Stomach (tissue), 9 donors: ENCODE data around the gene PLEKHH2. TPM values are rescaled to one million over a fixed set of nuclear protein-coding genes. Genes with fewer than 3 reads are reported as not detected.

ENCODE experiments used
- DNase-seq, 2 donors: peaks; one replicate each; pipeline versions ENCODE4 v3.0.0 to v3.0.0-alpha.2; 2013 to 2019
- H3K27ac ChIP-seq, 5 donors: fragments of 200-600 bp in 4 of 5; sonication (generic) in 4 of 5; one replicate each; pipeline ENCODE4 v1.5.1; 2013 to 2019; ENCODE audit warnings: mild to moderate bottlenecking in 1 of 5, moderate library complexity in 1 of 5
- H3K27me3 ChIP-seq, 3 donors: fragments of 200-600 bp; sonication (generic); one replicate each; pipeline ENCODE4 v1.5.1; 2017 to 2019; ENCODE audit warnings: mixed run types in 1 of 3
- H3K36me3 ChIP-seq, 4 donors: fragments of 200-600 bp; sonication (generic); 1 replicate in 3 of 4; 2 replicates in 1 of 4; pipeline ENCODE4 v1.5.1; 2016 to 2019
- H3K4me1 ChIP-seq, 4 donors: fragments of 200-600 bp; sonication (generic); one replicate each; pipeline ENCODE4 v1.5.1; 2016 to 2019
- H3K4me3 ChIP-seq, 4 donors: fragments of 200-600 bp; sonication (generic) in 3 of 4; one replicate each; pipeline ENCODE4 v1.5.1; 2016 to 2019; ENCODE audit warnings: mild to moderate bottlenecking in 1 of 4
- H3K9me3 ChIP-seq, 4 donors: fragments of 200-600 bp; sonication (generic); one replicate each; pipeline ENCODE4 v1.5.1; 2016 to 2019
- CTCF ChIP-seq, 7 experiments: fragments of 450-650 bp in 4 of 7; fragments of 200-600 bp in 3 of 7; sonication (generic) in 3 of 7; IDR thresholded peaks; one replicate each; pipeline ENCODE4 v1.5.1; 2016 to 2019; ENCODE audit warnings: antibody characterized with exemption in 7 of 7, control low read depth in 2 of 7, mild to moderate bottlenecking in 1 of 7
- EP300 ChIP-seq: sonication (generic); formaldehyde crosslinking; IDR thresholded peaks from one replicate; pipeline ENCODE4 v1.6.1; 2017; ENCODE audit warnings: antibody characterized with exemption
- POLR2A ChIP-seq, 4 donors: fragments of 450-650 bp; IDR thresholded peaks; one replicate each; pipeline ENCODE4 v1.6.1; 2016; ENCODE audit warnings: antibody characterized with exemption in 4 of 4, control low read depth in 2 of 4, mild to moderate bottlenecking in 1 of 4, moderate library complexity in 1 of 4
- POLR2AphosphoS5 ChIP-seq, 3 donors: sonication (generic); formaldehyde crosslinking; IDR thresholded peaks; one replicate each; pipeline ENCODE4 v1.6.1; 2016; ENCODE audit warnings: antibody characterized with exemption in 3 of 3
- WGBS, 5 donors: extraction: QIAGEN DNeasy Blood & Tissue Kit in 3 of 5; methylation state at CpG; one replicate each; pipeline versions ENCODE4 v1.1.5 to v1.1.7; 2013 to 2018; 5-methylcytosine and 5-hydroxymethylcytosine counted together
- intact Hi-C: fragments of 100-400 bp; cut with DNase I; formaldehyde crosslinking; loops from one replicate; pipeline ENCODE4 v1.15.1; 2023; ENCODE audit warnings: low total_unique reads
- polyA plus RNA-seq, 3 donors: library from polyadenylated mRNA; stranded (reverse); fragments of 200-250 nt; gene quantifications; one replicate each; pipeline ENCODE4 v1.2.3, GENCODE V29; 2013
- total RNA-seq, 5 donors: library from RNA; depleted of rRNA; stranded (reverse); fragments of >200 nt; gene quantifications; one replicate each; pipeline versions ENCODE4 v1.1.0 to v1.2.3, GENCODE V29; 2014 to 2016
- donor health status: healthy with polysubstance abuse.
- donor health status: Bipolar disorder and iron deficiency.
- donor health status: healthy.

Gene PLEKHH2
- total and polyA plus RNA-seq, 8 donors, result 1.8 to 130 (median 11.1) TPM

- no peaks in the 10 kb centered on the region for H3K9me3 ChIP-seq
- no peaks in the 10 kb centered on the region for H3K27me3 ChIP-seq
- WGBS, 5 donors, result 91 to 97% (median 96%) methylated on average over 1 of the region's 1 CpG
- peaks cover 0 to 8% (median 0%) of the 10 kb centered on the region in 4 donors for H3K36me3 ChIP-seq
- TF ChIP-seq EP300 (no peak), POLR2AphosphoS5 (IDR thresholded peaks at IDR 0.05) (no peak), POLR2A (IDR thresholded peaks at IDR 0.05) (no peak), CTCF (IDR thresholded peaks at IDR 0.05) (no peak)
- H3K27ac ChIP-seq, result no peak overlapping the region
- intact Hi-C loops, result no loop called here
- H3K4me1 ChIP-seq, result no peaks in the 10 kb centered on the region
- H3K4me3 ChIP-seq, result no peak overlapping the region
- no peak for DNase-seq
Observed at GRCh38 chr2:43731211-43731610, 94.2 kb downstream of the PLEKHH2 start.

- TF ChIP-seq EP300 (no peak), CTCF (IDR thresholded peaks at IDR 0.05) (no peak), POLR2A (IDR thresholded peaks at IDR 0.05) (no peak), POLR2AphosphoS5 (IDR thresholded peaks at IDR 0.05) (no peak)
- Histone ChIP-seq H3K27me3 (no peaks in the 10 kb centered on the region), H3K36me3 (peaks cover 0 to 15% (median 4%) of the 10 kb centered on the region in 4 donors), H3K27ac (no peak overlapping the region), H3K4me3 (no peak overlapping the region), H3K9me3 (no peaks in the 10 kb centered on the region), H3K4me1 (no peaks in the 10 kb centered on the region)
- WGBS, 5 donors, result 68 to 74% (median 73%) methylated on average over 6 of the region's 6 CpGs
- intact Hi-C loops, result no loop called here
- no peak for DNase-seq
Observed at GRCh38 chr2:43736637-43737036, 99.6 kb downstream of the PLEKHH2 start.

- Histone ChIP-seq H3K27ac (no peak overlapping the region), H3K27me3 (no peaks in the 10 kb centered on the region), H3K36me3 (peaks cover 0 to 15% (median 4%) of the 10 kb centered on the region in 4 donors), H3K4me1 (no peaks in the 10 kb centered on the region), H3K4me3 (no peak overlapping the region), H3K9me3 (no peaks in the 10 kb centered on the region)
- TF ChIP-seq CTCF (IDR thresholded peaks at IDR 0.05) (no peak), POLR2AphosphoS5 (IDR thresholded peaks at IDR 0.05) (no peak), EP300 (no peak), POLR2A (IDR thresholded peaks at IDR 0.05) (no peak)
- intact Hi-C loops, result no loop called here
- 67 to 79% (median 76%) methylated on average over 8 of the region's 8 CpGs for WGBS, 5 donors
- no peak for DNase-seq
Observed at GRCh38 chr2:43737097-43737854, 100.2 kb downstream of the PLEKHH2 start.

GRCh38 chr2:43737855-43738254 lies 100.8 kb downstream of the PLEKHH2 start:
- Histone ChIP-seq H3K27ac (no peak overlapping the region), H3K36me3 (peaks cover 0 to 15% (median 5%) of the 10 kb centered on the region in 4 donors), H3K4me1 (no peaks in the 10 kb centered on the region), H3K4me3 (no peak overlapping the region), H3K27me3 (no peaks in the 10 kb centered on the region), H3K9me3 (no peaks in the 10 kb centered on the region)
- intact Hi-C loops, result no loop called here
- 70 to 84% (median 78%) methylated on average over 2 of the region's 2 CpGs for WGBS, 5 donors
- DNase-seq, result no peak
- TF ChIP-seq POLR2A (IDR thresholded peaks at IDR 0.05), result no peak

- 77 to 89% (median 84%) methylated on average over 2 of the region's 2 CpGs for WGBS, 5 donors
- DNase-seq, result no peak
- intact Hi-C loops, result no loop called here
- H3K27me3 ChIP-seq, result no peaks in the 10 kb centered on the region
- H3K4me3 ChIP-seq, result no peak overlapping the region
- no peaks in the 10 kb centered on the region for H3K9me3 ChIP-seq
- H3K27ac ChIP-seq, result no peak overlapping the region
- H3K36me3 ChIP-seq, result peaks cover 0 to 15% (median 5%) of the 10 kb centered on the region in 4 donors
- no peaks in the 10 kb centered on the region for H3K4me1 ChIP-seq
- no peak for TF ChIP-seq EP300
- TF ChIP-seq CTCF (IDR thresholded peaks at IDR 0.05), result no peak
- TF ChIP-seq POLR2A (IDR thresholded peaks at IDR 0.05), result no peak
- no peak for TF ChIP-seq POLR2AphosphoS5 (IDR thresholded peaks at IDR 0.05)
Observed at GRCh38 chr2:43738257-43738656, 101.2 kb downstream of the PLEKHH2 start.
